Measurements from ENCODE around the gene RPH3AL. TPM values are rescaled to one million over a fixed set of nuclear protein-coding genes. Genes with fewer than 3 reads are reported as not detected.

The RPH3AL gene
- total RNA-seq, 4 donors from 2014 or later = 13.0 to 49.2 (median 26.9) TPM

DNA sequence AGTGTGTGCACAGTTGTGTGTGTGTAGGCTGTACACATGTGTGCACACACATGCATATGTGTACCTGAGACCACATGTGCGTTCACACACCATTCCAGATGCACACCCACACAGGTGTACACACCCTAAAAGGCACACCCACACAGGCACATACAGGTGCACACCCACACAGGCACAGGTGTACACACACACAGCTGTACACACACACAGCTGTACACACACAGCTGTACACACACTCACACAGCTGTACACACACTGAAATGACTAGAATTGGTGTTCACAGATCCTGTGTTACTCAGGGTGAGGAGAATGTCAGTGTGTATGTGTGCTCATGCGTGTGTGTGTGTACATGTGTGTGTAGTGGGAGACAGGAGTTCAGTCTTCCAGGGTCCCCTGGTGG lies 155.3 kb downstream of the RPH3AL start:
- no peak for TF ChIP-seq CTCF (IDR thresholded peaks at IDR 0.05; ENCODE audit: low read depth)

GRCh38 chr17:194828-195602 lies 157.6 kb downstream of the RPH3AL start:
- TF ChIP-seq CTCF (IDR thresholded peaks at IDR 0.05; ENCODE audit: low read depth) = no peak

GRCh38 chr17:193841-194806 lies 158.5 kb downstream of the RPH3AL start:
- no peak for TF ChIP-seq CTCF (IDR thresholded peaks at IDR 0.05; ENCODE audit: low read depth)

GRCh38 chr17:193426-193810 lies 159.2 kb downstream of the RPH3AL start:
- TF ChIP-seq CTCF (IDR thresholded peaks at IDR 0.05; ENCODE audit: low read depth) = no peak

GRCh38 chr17:192666-193425 lies 159.8 kb downstream of the RPH3AL start:
- no peak for TF ChIP-seq CTCF (IDR thresholded peaks at IDR 0.05; ENCODE audit: low read depth)

GRCh38 chr17:189444-189843 lies 163.2 kb downstream of the RPH3AL start:
- no peak for TF ChIP-seq CTCF (IDR thresholded peaks at IDR 0.05; ENCODE audit: low read depth)
